Left colon (tissue), 2 donors: ENCODE data around the gene FAAH2. TPM values are rescaled to one million over a fixed set of nuclear protein-coding genes. Genes with fewer than 3 reads are reported as not detected.
"Not testable (repeated sequence)": the region's sequence is repeated elsewhere in the genome, so short reads cannot be mapped to it uniquely, and the experiment has no call there.

Experiments used
- ATAC-seq: fragments of 200-7000 bp; cut with Tn5 transposase; one replicate; pipeline ENCODE4 v1.9.1; 2020; ENCODE audit warnings: mild to moderate bottlenecking, moderate library complexity
- DNase-seq, 2 donors: peaks; one replicate each; pipeline ENCODE4 v3.0.0-alpha.2; 2020
- intact Hi-C, 2 donors: fragments of 100-400 bp; cut with DNase I in 1 of 2; cut with micrococcal nuclease in 1 of 2; formaldehyde crosslinking; loops; one replicate each; pipeline versions ENCODE4 v1.11.2 to v1.14.0; 2022; cut with DNase I, micrococcal nuclease
- total RNA-seq, 2 donors: library from RNA; stranded (reverse); fragmentation: NEBNext Ultra II Directional; extraction: Animal tissue kit (Norgen Biotek cat#: 25700); gene quantifications; one replicate each; pipeline ENCODE4 v1.2.1, GENCODE V29; 2021
- donor health status: DM: no; HTN: no; CAD: no.
- donor health status: DM: yes; HTN: yes; CAD: no.

FAAH2 gene
- total RNA-seq, 2 donors from 2014 or later: 9.8 to 11.1 TPM

- no peak for DNase-seq
- intact Hi-C loops: no loop called here
- no peak for ATAC-seq
Observed at GRCh38 chrX:57367649-57368048, 81.1 kb downstream of the FAAH2 start.

GRCh38 chrX:57368158-57368557, 81.7 kb downstream of the FAAH2 start:
- intact Hi-C loops: no loop called here

GRCh38 chrX:57379296-57379695, 92.8 kb downstream of the FAAH2 start:
- no peak for ATAC-seq
- intact Hi-C loops: no loop called here

More at GRCh38 chrX:57368158-57368557, 81.7 kb downstream of the FAAH2 start:
- no peak for ATAC-seq
- DNase-seq: no peak

GRCh38 chrX:57380026-57380796, 93.7 kb downstream of the FAAH2 start:
- no peak for DNase-seq
- intact Hi-C loops: no loop called here
- ATAC-seq: no peak

More at GRCh38 chrX:57379296-57379695, 92.8 kb downstream of the FAAH2 start:
- no peak for DNase-seq

GRCh38 chrX:57394162-57394561, 107.7 kb downstream of the FAAH2 start:
- DNase-seq, ATAC-seq, intact Hi-C loops: not testable (repeated sequence)

- DNase-seq, intact Hi-C loops, ATAC-seq: not testable (repeated sequence)
Observed at GRCh38 chrX:57403191-57403590, 116.7 kb downstream of the FAAH2 start.

- ATAC-seq (no peak), DNase-seq (no peak)
- intact Hi-C loops: no loop called here
Observed at GRCh38 chrX:57406149-57406548, 119.6 kb downstream of the FAAH2 start.

- intact Hi-C loops: no loop called here
- no peak for DNase-seq
- no peak for ATAC-seq
Observed at GRCh38 chrX:57417827-57418226, 131.3 kb downstream of the FAAH2 start.

- DNase-seq (no peak), ATAC-seq (no peak)
- intact Hi-C loops: no loop called here
Observed at GRCh38 chrX:57422289-57422688, 135.8 kb downstream of the FAAH2 start.

GRCh38 chrX:57422790-57423189, 136.3 kb downstream of the FAAH2 start:
- ATAC-seq (no peak), DNase-seq (no peak)
- intact Hi-C loops: no loop called here

- ATAC-seq (no peak), DNase-seq (no peak)
- intact Hi-C loops: no loop called here
Observed at GRCh38 chrX:57445076-57445475, 158.6 kb downstream of the FAAH2 start.

GRCh38 chrX:57445832-57446231, 159.3 kb downstream of the FAAH2 start:
- DNase-seq: no peak
- intact Hi-C loops: no loop called here

GRCh38 chrX:57447856-57448255, 161.3 kb downstream of the FAAH2 start:
- ATAC-seq (no peak), DNase-seq (no peak)
- intact Hi-C loops: no loop called here

More at GRCh38 chrX:57445832-57446231, 159.3 kb downstream of the FAAH2 start:
- no peak for ATAC-seq

- ATAC-seq (no peak), DNase-seq (no peak)
- intact Hi-C loops: no loop called here
Observed at GRCh38 chrX:57451426-57452020, 165.0 kb downstream of the FAAH2 start.

GRCh38 chrX:57453901-57454300, 167.4 kb downstream of the FAAH2 start:
- DNase-seq (peak in 1 of 2 donors; percentile 18), ATAC-seq (peak; percentile 56)
- intact Hi-C loops: no loop called here

- intact Hi-C loops: no loop called here
- ATAC-seq (no peak), DNase-seq (no peak)
Observed at GRCh38 chrX:57481514-57481913, 195.0 kb downstream of the FAAH2 start.

- intact Hi-C loops: no loop called here
- ATAC-seq (no peak), DNase-seq (no peak)
Observed at GRCh38 chrX:57516491-57516890, 230.0 kb downstream of the FAAH2 start.

- no peak for ATAC-seq
- intact Hi-C loops: no loop called here
- no peak for DNase-seq
Observed at GRCh38 chrX:57519578-57520118, 233.1 kb downstream of the FAAH2 start.

- ATAC-seq (peak; percentile 58), DNase-seq (peak in 1 of 2 donors; percentile 9)
- intact Hi-C loops: no loop called here
Observed at GRCh38 chrX:57528670-57529255, 242.3 kb downstream of the FAAH2 start.
